Spinal cord (tissue), 10 donors: ENCODE results near the gene PLCD3. TPM values are rescaled to one million over a fixed set of nuclear protein-coding genes. Genes with fewer than 3 reads are reported as not detected.

Source experiments
- DNase-seq, 6 donors: peaks; one replicate each; pipeline versions ENCODE4 v3.0.0 to v3.0.0-alpha.2; 2013 to 2015; ENCODE audit warnings: low spot score in 6 of 6, low read depth in 4 of 6
- H3K27ac ChIP-seq: one replicate; pipeline ENCODE4 v1.5.1; 2013; ENCODE audit warnings: low read depth, low read length, control low read depth
- H3K27me3 ChIP-seq: one replicate; pipeline ENCODE4 v1.6.1; 2013; ENCODE audit warnings: low read length; ENCODE audit not compliant: control insufficient read depth, insufficient read depth
- H3K36me3 ChIP-seq: one replicate; pipeline ENCODE4 v1.6.1; 2013; ENCODE audit warnings: low read length; ENCODE audit not compliant: control insufficient read depth, insufficient read depth
- H3K4me1 ChIP-seq: one replicate; pipeline ENCODE4 v1.6.1; 2013; ENCODE audit warnings: low read length; ENCODE audit not compliant: control insufficient read depth, insufficient read depth
- H3K4me3 ChIP-seq: one replicate; pipeline ENCODE4 v1.5.1; 2013; ENCODE audit warnings: low read depth, low read length, control low read depth
- H3K9me3 ChIP-seq: one replicate; pipeline ENCODE4 v1.6.1; 2013; ENCODE audit warnings: low read length; ENCODE audit not compliant: control insufficient read depth, insufficient read depth
- WGBS: methylation state at CpG from one replicate; pipeline ENCODE4 v1.1.5; 2013; ENCODE audit warnings: missing lambda C conversion rate; ENCODE audit not compliant: insufficient coverage; 5-methylcytosine and 5-hydroxymethylcytosine counted together
- polyA plus RNA-seq, 2 donors: library from polyadenylated mRNA; unstranded; fragments of 120-200 nt; gene quantifications; one replicate each; pipeline ENCODE4 v1.2.1, GENCODE V29; 2013; ENCODE audit not compliant: insufficient read length in 2 of 2
- total RNA-seq, 2 donors: library from RNA; depleted of rRNA in 1 of 2; stranded (reverse); fragments of 120-200 nt in 1 of 2; fragments of >200 nt in 1 of 2; gene quantifications; one replicate each; pipeline versions ENCODE4 v1.2.3 to v1.2.4, GENCODE V29; 2013 to 2014
- donor health status: healthy.

Gene PLCD3
- total and polyA plus RNA-seq, 4 donors = 20.1 to 115 (median 82.7) TPM

DNA sequence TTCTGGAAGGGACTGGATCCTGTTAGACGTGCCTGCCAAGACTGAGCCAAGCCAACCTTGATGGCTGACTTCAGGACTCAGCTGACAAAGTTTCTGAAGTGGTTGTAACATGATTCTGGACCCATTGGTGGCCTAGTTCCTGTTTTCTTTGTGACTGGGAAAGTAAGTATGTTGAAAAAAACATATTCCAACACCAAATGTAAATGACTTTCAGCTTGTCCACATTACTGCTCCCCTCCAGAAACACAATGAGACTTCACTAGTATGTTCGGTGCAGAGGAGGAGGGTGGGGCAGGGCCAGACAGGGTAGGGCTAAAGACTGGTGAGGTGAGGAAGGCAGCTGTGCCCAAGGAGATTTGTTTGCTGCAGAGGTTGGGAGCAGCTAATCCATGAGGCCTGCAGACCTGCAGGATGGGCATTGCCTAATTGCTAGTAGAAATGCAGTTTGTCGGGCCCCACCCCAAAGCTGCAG, 44.8 kb downstream of the PLCD3 start:
- H3K4me1 ChIP-seq = peaks cover 42% of the 10 kb centered on the region
- 70% methylated on average over 2 of the region's 3 CpGs for WGBS
- H3K4me3 ChIP-seq = no peak overlapping the region
- peaks cover 59% of the 10 kb centered on the region for H3K36me3 ChIP-seq
- peak overlapping the region; percentile 60 for H3K27ac ChIP-seq
- no peaks in the 10 kb centered on the region for H3K27me3 ChIP-seq
- no peaks in the 10 kb centered on the region for H3K9me3 ChIP-seq
- DNase-seq = no peak

GRCh38 chr17:45086865-45087503, 45.3 kb downstream of the PLCD3 start:
- H3K27ac ChIP-seq = peak overlapping the region; percentile 60
- peaks cover 38% of the 10 kb centered on the region for H3K4me1 ChIP-seq

DNA sequence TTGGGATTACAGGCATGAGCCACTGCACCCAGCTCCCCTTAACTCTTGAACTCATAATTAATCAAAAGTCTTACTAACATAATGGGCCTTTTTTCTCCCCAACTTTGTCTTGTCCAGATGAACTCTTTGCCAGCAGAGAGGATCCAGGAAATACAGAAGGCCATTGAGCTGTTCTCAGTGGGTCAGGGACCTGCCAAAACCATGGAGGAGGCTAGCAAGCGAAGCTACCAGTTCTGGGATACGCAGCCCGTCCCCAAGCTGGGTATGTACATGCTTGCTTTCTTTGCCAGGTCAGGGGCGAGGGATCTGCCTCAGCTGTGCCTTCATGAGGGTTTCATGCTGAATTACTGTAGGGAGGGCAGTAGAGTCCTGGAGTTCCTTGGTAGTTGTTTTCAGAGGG, 45.9 kb downstream of the PLCD3 start:
- H3K9me3 ChIP-seq = no peaks in the 10 kb centered on the region
- peak overlapping the region; percentile 31 for H3K27ac ChIP-seq
- 36% methylated on average over 3 of the region's 4 CpGs for WGBS
- peaks cover 66% of the 10 kb centered on the region for H3K36me3 ChIP-seq
- H3K4me3 ChIP-seq = no peak overlapping the region
- H3K27me3 ChIP-seq = no peaks in the 10 kb centered on the region
- peak in 2 of 6 donors; percentile 45 to 78 for DNase-seq
- peaks cover 36% of the 10 kb centered on the region for H3K4me1 ChIP-seq

More at GRCh38 chr17:45086865-45087503, 45.3 kb downstream of the PLCD3 start:
- no peaks in the 10 kb centered on the region for H3K27me3 ChIP-seq
- no peak overlapping the region for H3K4me3 ChIP-seq
- no peaks in the 10 kb centered on the region for H3K9me3 ChIP-seq
- H3K36me3 ChIP-seq = peaks cover 64% of the 10 kb centered on the region
- WGBS = 71% methylated on average over 1 of the region's 6 CpGs
- peak in 2 of 6 donors; percentile 25 to 83 for DNase-seq

GRCh38 chr17:45081047-45081703, 51.1 kb downstream of the PLCD3 start:
- peaks cover 10% of the 10 kb centered on the region for H3K4me1 ChIP-seq
- WGBS = 71% methylated on average over 4 of the region's 6 CpGs
- H3K27ac ChIP-seq = peak overlapping the region; percentile 57
- DNase-seq = peak in 2 of 6 donors; percentile 56 to 70
- no peaks in the 10 kb centered on the region for H3K9me3 ChIP-seq
- H3K4me3 ChIP-seq = no peak overlapping the region
- no peaks in the 10 kb centered on the region for H3K27me3 ChIP-seq
- peaks cover 39% of the 10 kb centered on the region for H3K36me3 ChIP-seq

- no peak for DNase-seq
- Histone ChIP-seq H3K4me3 (no peak overlapping the region), H3K27me3 (no peaks in the 10 kb centered on the region), H3K36me3 (peaks cover 32% of the 10 kb centered on the region), H3K27ac (no peak overlapping the region), H3K4me1 (peaks cover 14% of the 10 kb centered on the region), H3K9me3 (no peaks in the 10 kb centered on the region)
- 90% methylated on average over 3 of the region's 3 CpGs for WGBS
These were observed 54.7 kb downstream of the PLCD3 start for GRCh38 chr17:45077643-45078042.

- H3K36me3 ChIP-seq = peaks cover 25% of the 10 kb centered on the region
These were observed 58.8 kb downstream of the PLCD3 start for GRCh38 chr17:45073414-45074070.

GRCh38 chr17:45070809-45071208, 61.5 kb downstream of the PLCD3 start:
- Histone ChIP-seq H3K9me3 (no peaks in the 10 kb centered on the region), H3K4me1 (peaks cover 6% of the 10 kb centered on the region), H3K36me3 (peaks cover 24% of the 10 kb centered on the region), H3K4me3 (no peak overlapping the region), H3K27me3 (no peaks in the 10 kb centered on the region), H3K27ac (no peak overlapping the region)
- WGBS = 100% methylated on average over 1 of the region's 2 CpGs
- DNase-seq = no peak

More at GRCh38 chr17:45073414-45074070, 58.8 kb downstream of the PLCD3 start:
- peaks cover 6% of the 10 kb centered on the region for H3K4me1 ChIP-seq
- 55% methylated on average over 2 of the region's 5 CpGs for WGBS
- no peak overlapping the region for H3K4me3 ChIP-seq
- H3K27ac ChIP-seq = no peak overlapping the region
- no peak for DNase-seq
- no peaks in the 10 kb centered on the region for H3K27me3 ChIP-seq
- no peaks in the 10 kb centered on the region for H3K9me3 ChIP-seq

- WGBS = 91% methylated on average over 4 of the region's 8 CpGs
These were observed 62.3 kb downstream of the PLCD3 start for GRCh38 chr17:45070001-45070400.

GRCh38 chr17:45067637-45068036, 64.7 kb downstream of the PLCD3 start:
- WGBS = 58% methylated on average over 2 of the region's 2 CpGs

More at GRCh38 chr17:45070001-45070400, 62.3 kb downstream of the PLCD3 start:
- Histone ChIP-seq H3K27me3 (no peaks in the 10 kb centered on the region), H3K36me3 (peaks cover 21% of the 10 kb centered on the region), H3K4me3 (no peak overlapping the region), H3K4me1 (peaks cover 6% of the 10 kb centered on the region), H3K9me3 (no peaks in the 10 kb centered on the region), H3K27ac (no peak overlapping the region)
- DNase-seq = no peak

More at GRCh38 chr17:45067637-45068036, 64.7 kb downstream of the PLCD3 start:
- DNase-seq = no peak
- H3K4me1 ChIP-seq = peaks cover 5% of the 10 kb centered on the region
- no peak overlapping the region for H3K4me3 ChIP-seq
- H3K9me3 ChIP-seq = no peaks in the 10 kb centered on the region
- peaks cover 14% of the 10 kb centered on the region for H3K36me3 ChIP-seq
- H3K27ac ChIP-seq = no peak overlapping the region
- no peaks in the 10 kb centered on the region for H3K27me3 ChIP-seq
